SK-N-SH (cell line): ENCODE data around the gene SYNM. TPM values are rescaled to one million over a fixed set of nuclear protein-coding genes. Genes with fewer than 3 reads are reported as not detected.

Experiments
- CTCF ChIA-PET: fragments of 300-600, 350-600 bp; formaldehyde crosslinking; extraction: SDS; loops from one replicate; lab custom pipeline; 2021; lab: Yijun Ruan, JAX
- POLR2A ChIA-PET: fragments of 350-600 bp; sonication (Branson Sonifier 250); formaldehyde crosslinking; extraction: SDS; loops from one replicate; lab custom pipeline; 2020; ENCODE audit warnings: antibody characterized with exemption, inconsistent platforms; lab: Yijun Ruan, JAX
- DNase-seq: peaks from one replicate; pipeline ENCODE4 v3.0.0; 2012
- H2AFZ ChIP-seq: fragments of 200-600 bp; sonication (generic); 2 replicates; pipeline ENCODE4 v1.8.1; 2016; ENCODE audit warnings: antibody characterized with exemption, mild to moderate bottlenecking, low read depth
- H3F3A ChIP-seq: fragments of 200-600 bp; sonication (generic); replicated peaks from 2 replicates; pipeline ENCODE3; 2016; ENCODE audit warnings: antibody characterized with exemption, mild to moderate bottlenecking; ENCODE audit not compliant: insufficient read depth
- H3K27ac ChIP-seq, 2 experiments: fragments of 200-500 bp in 1 of 2; fragments of 200-600 bp in 1 of 2; sonication (Bioruptor generic) in 1 of 2; sonication (generic), shearing (Covaris generic) in 1 of 2; 2 replicates each; pipeline versions ENCODE4 v1.5.1 to v1.6.1; 2014 to 2016; ENCODE audit warnings: low read depth in 2 of 2, inconsistent platforms in 1 of 2, low read length in 1 of 2, mild to moderate bottlenecking in 1 of 2, mixed read lengths in 1 of 2
- H3K27me3 ChIP-seq: fragments of 200-600 bp; sonication (generic), shearing (Covaris generic); 2 replicates; pipeline ENCODE4 v1.6.1; 2016; ENCODE audit warnings: mixed run types; ENCODE audit not compliant: insufficient read depth
- H3K36me3 ChIP-seq, 2 experiments: fragments of 200-500 bp in 1 of 2; fragments of 200-600 bp in 1 of 2; sonication (Bioruptor generic) in 1 of 2; sonication (generic) in 1 of 2; replicated peaks in 1 of 2; 2 replicates each; pipeline versions ENCODE3 to v1.5.1; 2014 to 2016; ENCODE audit warnings: low read length in 1 of 2, mild to moderate bottlenecking in 1 of 2; ENCODE audit not compliant: insufficient read depth in 2 of 2, control insufficient read depth in 1 of 2
- H3K4me1 ChIP-seq, 2 experiments: fragments of 200-500 bp in 1 of 2; fragments of 200-600 bp in 1 of 2; sonication (Bioruptor generic) in 1 of 2; sonication (generic), shearing (Covaris generic) in 1 of 2; 2 replicates each; pipeline versions ENCODE4 v1.5.1 to v1.6.1; 2014 to 2016; ENCODE audit warnings: low read depth in 1 of 2, low read length in 1 of 2, mixed run types in 1 of 2; ENCODE audit not compliant: insufficient read depth in 2 of 2, control insufficient read depth in 1 of 2
- H3K4me2 ChIP-seq: fragments of 200-600 bp; sonication (generic), shearing (Covaris generic); 2 replicates; pipeline ENCODE4 v1.6.1; 2017; ENCODE audit warnings: mixed run types
- H3K4me3 ChIP-seq, 2 experiments: fragments of 200-500 bp in 1 of 2; fragments of 200-600 bp in 1 of 2; sonication (Bioruptor generic) in 1 of 2; sonication (generic), shearing (Covaris generic) in 1 of 2; 2 replicates each; pipeline versions ENCODE4 v1.5.1 to v1.8.1; 2014 to 2016; ENCODE audit warnings: low read depth in 2 of 2, inconsistent platforms in 1 of 2, low read length in 1 of 2, mild to moderate bottlenecking in 1 of 2, mixed read lengths in 1 of 2, moderate library complexity in 1 of 2
- H3K79me2 ChIP-seq: fragments of 200-600 bp; sonication (generic); 2 replicates; pipeline ENCODE4 v1.8.1; 2017; ENCODE audit warnings: mild to moderate bottlenecking; ENCODE audit not compliant: insufficient read depth
- H3K9ac ChIP-seq: fragments of 200-600 bp; sonication (generic); 2 replicates; pipeline ENCODE4 v1.6.1; 2017; ENCODE audit warnings: mixed run types
- H3K9me2 ChIP-seq: fragments of 200-600 bp; sonication (generic); 2 replicates; pipeline ENCODE4 v1.6.1; 2017; ENCODE audit warnings: mixed run types
- H3K9me3 ChIP-seq: fragments of 200-600 bp; sonication (generic); 2 replicates; pipeline ENCODE4 v1.6.1; 2017; ENCODE audit warnings: mixed run types, mild to moderate bottlenecking, moderate library complexity
- H4K20me1 ChIP-seq: fragments of 200-600 bp; sonication (generic); 2 replicates; pipeline ENCODE4 v1.6.1; 2017; ENCODE audit warnings: mild to moderate bottlenecking, mixed run types; ENCODE audit not compliant: insufficient read depth
- CHD2 ChIP-seq: fragments of 150-350 bp; IDR thresholded peaks from 2 replicates; pipeline ENCODE4 v1.6.1; 2018; ENCODE audit warnings: low read length; ENCODE audit not compliant: partially characterized antibody
- EP300 ChIP-seq, 2 experiments: IDR thresholded peaks; 2 replicates each; pipeline versions ENCODE4 v1.4.0 to v1.6.1; 2012; ENCODE audit warnings: borderline replicate concordance in 1 of 2, low read depth in 1 of 2, low read length in 1 of 2
- FOXJ3 ChIP-seq: sonication (generic); formaldehyde crosslinking; IDR thresholded peaks from 2 replicates; pipeline ENCODE4 v1.5.1; 2020; ENCODE audit warnings: mild to moderate bottlenecking, missing genetic modification reagents
- FOXM1 ChIP-seq: IDR thresholded peaks from 2 replicates; pipeline ENCODE4 v1.4.0; 2012; ENCODE audit warnings: low read depth, mild to moderate bottlenecking
- MEF2A ChIP-seq: IDR thresholded peaks from 2 replicates; pipeline ENCODE4 v1.4.0; 2012; ENCODE audit warnings: low read depth, borderline replicate concordance
- NFIC ChIP-seq: IDR thresholded peaks from 2 replicates; pipeline ENCODE4 v1.4.0; 2012; ENCODE audit warnings: borderline replicate concordance
- NRF1 ChIP-seq: IDR thresholded peaks from 2 replicates; pipeline ENCODE4 v1.6.1; 2012; ENCODE audit warnings: low read depth, mild to moderate bottlenecking, low read length
- RAD21 ChIP-seq: IDR thresholded peaks from 2 replicates; pipeline ENCODE4 v1.6.1; 2012; ENCODE audit warnings: mild to moderate bottlenecking, low read length
- RXRA ChIP-seq: IDR thresholded peaks from 2 replicates; pipeline ENCODE4 v1.4.0; 2012; ENCODE audit warnings: low read depth, mild to moderate bottlenecking, borderline replicate concordance
- SIN3A ChIP-seq: IDR thresholded peaks from 2 replicates; pipeline ENCODE4 v1.6.1; 2012; ENCODE audit warnings: low read depth, mild to moderate bottlenecking, low read length, moderate library complexity, borderline replicate concordance
- TAF1 ChIP-seq: IDR thresholded peaks from 2 replicates; pipeline ENCODE4 v1.6.1; 2012; ENCODE audit warnings: low read depth, mild to moderate bottlenecking, low read length, moderate library complexity, borderline replicate concordance
- YY1 ChIP-seq: IDR thresholded peaks from 2 replicates; pipeline ENCODE4 v1.4.0; 2012; ENCODE audit warnings: low read depth, mild to moderate bottlenecking
- WGBS: methylation state at CpG from one replicate; pipeline ENCODE4 v1.1.6; 2017; ENCODE audit warnings: low lambda C conversion rate; 5-methylcytosine and 5-hydroxymethylcytosine counted together
- polyA plus RNA-seq, 3 experiments: library from polyadenylated mRNA; depleted of rRNA; stranded (reverse); fragments of >200 nt; gene quantifications; 2 replicates each; pipeline ENCODE4 v1.2.3, GENCODE V29; 2012
- TF ChIP-seq, protein P1 (sequence below): fragments of 150-350 bp; IDR thresholded peaks from 2 replicates; pipeline ENCODE4 v1.6.1; 2017; ENCODE audit warnings: antibody characterized with exemption, low read length, low read depth, borderline replicate concordance
- TF ChIP-seq, protein P2 (sequence below): fragments of 200-600 bp; sonication (generic); IDR thresholded peaks from 2 replicates; pipeline ENCODE4 v1.6.1; 2017; ENCODE audit warnings: antibody characterized with exemption, mild to moderate bottlenecking, moderate library complexity
- TF ChIP-seq, protein P3 (sequence below): IDR thresholded peaks from 2 replicates; pipeline ENCODE4 v1.6.1; 2012; ENCODE audit warnings: mild to moderate bottlenecking, low read depth, low read length, moderate library complexity
- TF ChIP-seq, protein P4 (sequence below): IDR thresholded peaks from 2 replicates; pipeline ENCODE4 v1.4.0; 2012; ENCODE audit warnings: low read depth, borderline replicate concordance
- TF ChIP-seq, protein P5 (sequence below): IDR thresholded peaks from 2 replicates; pipeline ENCODE4 v1.4.0; 2012; ENCODE audit warnings: low read depth, borderline replicate concordance
- TF ChIP-seq, protein P6 (sequence below): IDR thresholded peaks from 2 replicates; pipeline ENCODE4; 2012

SYNM gene
- polyA plus RNA-seq, 1 of the 3 experiments (the other 2 are of a cell fraction), result 5.0 TPM

DNA sequence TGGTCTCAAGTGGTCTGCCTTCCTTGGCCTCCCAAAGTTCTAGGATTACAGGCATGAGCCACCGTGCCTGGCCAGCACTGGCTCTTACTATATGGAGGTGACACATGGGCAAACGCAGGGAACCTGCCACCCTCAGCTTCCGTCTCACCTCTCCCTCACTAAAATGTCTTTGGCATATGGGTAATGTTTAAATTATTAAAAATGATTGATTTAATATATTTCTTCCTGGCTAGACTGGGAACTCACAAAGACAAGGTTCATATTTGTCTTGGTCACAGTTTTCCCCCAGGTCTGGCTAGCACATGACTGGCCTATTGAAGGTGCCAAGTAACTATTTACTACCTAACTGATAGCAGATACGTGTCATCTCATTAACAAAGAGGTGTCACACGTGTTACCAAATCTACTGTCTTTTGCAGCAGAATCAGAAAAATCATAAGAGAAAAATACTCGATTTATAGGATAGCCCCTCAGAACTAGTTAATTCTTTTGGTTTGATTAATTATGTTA lies 48.2 kb downstream of the SYNM start (continued):
- no peak for TF ChIP-seq CHD2
- TF ChIP-seq, protein P1, sequence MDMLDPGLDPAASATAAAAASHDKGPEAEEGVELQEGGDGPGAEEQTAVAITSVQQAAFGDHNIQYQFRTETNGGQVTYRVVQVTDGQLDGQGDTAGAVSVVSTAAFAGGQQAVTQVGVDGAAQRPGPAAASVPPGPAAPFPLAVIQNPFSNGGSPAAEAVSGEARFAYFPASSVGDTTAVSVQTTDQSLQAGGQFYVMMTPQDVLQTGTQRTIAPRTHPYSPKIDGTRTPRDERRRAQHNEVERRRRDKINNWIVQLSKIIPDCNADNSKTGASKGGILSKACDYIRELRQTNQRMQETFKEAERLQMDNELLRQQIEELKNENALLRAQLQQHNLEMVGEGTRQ, result no peak
- TF ChIP-seq, protein P2, sequence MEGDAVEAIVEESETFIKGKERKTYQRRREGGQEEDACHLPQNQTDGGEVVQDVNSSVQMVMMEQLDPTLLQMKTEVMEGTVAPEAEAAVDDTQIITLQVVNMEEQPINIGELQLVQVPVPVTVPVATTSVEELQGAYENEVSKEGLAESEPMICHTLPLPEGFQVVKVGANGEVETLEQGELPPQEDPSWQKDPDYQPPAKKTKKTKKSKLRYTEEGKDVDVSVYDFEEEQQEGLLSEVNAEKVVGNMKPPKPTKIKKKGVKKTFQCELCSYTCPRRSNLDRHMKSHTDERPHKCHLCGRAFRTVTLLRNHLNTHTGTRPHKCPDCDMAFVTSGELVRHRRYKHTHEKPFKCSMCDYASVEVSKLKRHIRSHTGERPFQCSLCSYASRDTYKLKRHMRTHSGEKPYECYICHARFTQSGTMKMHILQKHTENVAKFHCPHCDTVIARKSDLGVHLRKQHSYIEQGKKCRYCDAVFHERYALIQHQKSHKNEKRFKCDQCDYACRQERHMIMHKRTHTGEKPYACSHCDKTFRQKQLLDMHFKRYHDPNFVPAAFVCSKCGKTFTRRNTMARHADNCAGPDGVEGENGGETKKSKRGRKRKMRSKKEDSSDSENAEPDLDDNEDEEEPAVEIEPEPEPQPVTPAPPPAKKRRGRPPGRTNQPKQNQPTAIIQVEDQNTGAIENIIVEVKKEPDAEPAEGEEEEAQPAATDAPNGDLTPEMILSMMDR, result no peak

DNA sequence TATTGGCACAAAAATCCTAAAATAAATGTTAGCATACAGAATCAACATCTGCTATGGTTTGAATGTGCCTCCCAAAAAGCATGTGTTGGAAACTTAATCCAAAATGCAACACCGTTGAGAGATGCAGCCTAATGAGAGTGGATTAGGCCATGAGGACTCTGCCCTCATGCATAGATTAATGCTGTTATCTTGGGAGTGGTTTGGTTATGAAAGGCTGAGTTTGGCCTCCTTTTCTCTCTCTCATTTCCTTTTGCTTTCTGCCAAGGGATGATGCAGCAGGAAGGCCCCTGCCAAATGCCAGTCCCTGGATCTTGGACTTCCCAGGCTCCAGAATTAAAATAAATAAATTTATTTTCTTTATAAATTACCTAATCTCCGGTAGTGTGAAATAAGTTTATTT lies 49.4 kb downstream of the SYNM start:
- no peak overlapping the region for H2AFZ ChIP-seq
- ChIA-PET POLR2A (no interaction called here), CTCF (no interaction called here)
- DNase-seq, result no peak
- no peak overlapping the region for H3K27ac ChIP-seq
- no peak overlapping the region for H3K4me2 ChIP-seq
- H3K27me3 ChIP-seq, result no peaks in the 10 kb centered on the region
- H3K9me3 ChIP-seq, result no peaks in the 10 kb centered on the region
- H3K4me3 ChIP-seq, result no peak overlapping the region
- H4K20me1 ChIP-seq, result no peaks in the 10 kb centered on the region
- peaks cover 0 to 6% of the 10 kb centered on the region in 2 experiments for H3K36me3 ChIP-seq
- no peaks in the 10 kb centered on the region for H3K79me2 ChIP-seq
- no peaks in the 10 kb centered on the region for H3K9me2 ChIP-seq
- H3K9ac ChIP-seq, result no peak overlapping the region
- peaks cover 5 to 8% of the 10 kb centered on the region in 2 experiments; a peak in 2 of 4 replicates for H3K4me1 ChIP-seq
- WGBS, result 61% methylated on average over 2 of the region's 2 CpGs
- no peaks in the 10 kb centered on the region for H3F3A ChIP-seq
- TF ChIP-seq FOXM1 (no peak), TAF1 (no peak), EP300 (IDR thresholded peaks at IDR 0.05; ENCODE audit: borderline replicate concordance in 1 of 2, low read depth in 1 of 2, low read length in 1 of 2) (no peak), MEF2A (no peak), FOXJ3 (CRISPR knock-in tag) (no peak), NRF1 (no peak), YY1 (no peak), SIN3A (no peak), NFIC (no peak), RXRA (no peak), RAD21 (no peak)
- TF ChIP-seq, protein P3, sequence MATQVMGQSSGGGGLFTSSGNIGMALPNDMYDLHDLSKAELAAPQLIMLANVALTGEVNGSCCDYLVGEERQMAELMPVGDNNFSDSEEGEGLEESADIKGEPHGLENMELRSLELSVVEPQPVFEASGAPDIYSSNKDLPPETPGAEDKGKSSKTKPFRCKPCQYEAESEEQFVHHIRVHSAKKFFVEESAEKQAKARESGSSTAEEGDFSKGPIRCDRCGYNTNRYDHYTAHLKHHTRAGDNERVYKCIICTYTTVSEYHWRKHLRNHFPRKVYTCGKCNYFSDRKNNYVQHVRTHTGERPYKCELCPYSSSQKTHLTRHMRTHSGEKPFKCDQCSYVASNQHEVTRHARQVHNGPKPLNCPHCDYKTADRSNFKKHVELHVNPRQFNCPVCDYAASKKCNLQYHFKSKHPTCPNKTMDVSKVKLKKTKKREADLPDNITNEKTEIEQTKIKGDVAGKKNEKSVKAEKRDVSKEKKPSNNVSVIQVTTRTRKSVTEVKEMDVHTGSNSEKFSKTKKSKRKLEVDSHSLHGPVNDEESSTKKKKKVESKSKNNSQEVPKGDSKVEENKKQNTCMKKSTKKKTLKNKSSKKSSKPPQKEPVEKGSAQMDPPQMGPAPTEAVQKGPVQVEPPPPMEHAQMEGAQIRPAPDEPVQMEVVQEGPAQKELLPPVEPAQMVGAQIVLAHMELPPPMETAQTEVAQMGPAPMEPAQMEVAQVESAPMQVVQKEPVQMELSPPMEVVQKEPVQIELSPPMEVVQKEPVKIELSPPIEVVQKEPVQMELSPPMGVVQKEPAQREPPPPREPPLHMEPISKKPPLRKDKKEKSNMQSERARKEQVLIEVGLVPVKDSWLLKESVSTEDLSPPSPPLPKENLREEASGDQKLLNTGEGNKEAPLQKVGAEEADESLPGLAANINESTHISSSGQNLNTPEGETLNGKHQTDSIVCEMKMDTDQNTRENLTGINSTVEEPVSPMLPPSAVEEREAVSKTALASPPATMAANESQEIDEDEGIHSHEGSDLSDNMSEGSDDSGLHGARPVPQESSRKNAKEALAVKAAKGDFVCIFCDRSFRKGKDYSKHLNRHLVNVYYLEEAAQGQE, result no peak
- TF ChIP-seq, protein P4, sequence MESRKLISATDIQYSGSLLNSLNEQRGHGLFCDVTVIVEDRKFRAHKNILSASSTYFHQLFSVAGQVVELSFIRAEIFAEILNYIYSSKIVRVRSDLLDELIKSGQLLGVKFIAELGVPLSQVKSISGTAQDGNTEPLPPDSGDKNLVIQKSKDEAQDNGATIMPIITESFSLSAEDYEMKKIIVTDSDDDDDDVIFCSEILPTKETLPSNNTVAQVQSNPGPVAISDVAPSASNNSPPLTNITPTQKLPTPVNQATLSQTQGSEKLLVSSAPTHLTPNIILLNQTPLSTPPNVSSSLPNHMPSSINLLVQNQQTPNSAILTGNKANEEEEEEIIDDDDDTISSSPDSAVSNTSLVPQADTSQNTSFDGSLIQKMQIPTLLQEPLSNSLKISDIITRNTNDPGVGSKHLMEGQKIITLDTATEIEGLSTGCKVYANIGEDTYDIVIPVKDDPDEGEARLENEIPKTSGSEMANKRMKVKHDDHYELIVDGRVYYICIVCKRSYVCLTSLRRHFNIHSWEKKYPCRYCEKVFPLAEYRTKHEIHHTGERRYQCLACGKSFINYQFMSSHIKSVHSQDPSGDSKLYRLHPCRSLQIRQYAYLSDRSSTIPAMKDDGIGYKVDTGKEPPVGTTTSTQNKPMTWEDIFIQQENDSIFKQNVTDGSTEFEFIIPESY, result no peak
- TF ChIP-seq, protein P5, sequence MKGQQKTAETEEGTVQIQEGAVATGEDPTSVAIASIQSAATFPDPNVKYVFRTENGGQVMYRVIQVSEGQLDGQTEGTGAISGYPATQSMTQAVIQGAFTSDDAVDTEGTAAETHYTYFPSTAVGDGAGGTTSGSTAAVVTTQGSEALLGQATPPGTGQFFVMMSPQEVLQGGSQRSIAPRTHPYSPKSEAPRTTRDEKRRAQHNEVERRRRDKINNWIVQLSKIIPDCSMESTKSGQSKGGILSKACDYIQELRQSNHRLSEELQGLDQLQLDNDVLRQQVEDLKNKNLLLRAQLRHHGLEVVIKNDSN, result no peak
- TF ChIP-seq, protein P2, result no peak
- TF ChIP-seq, protein P6, sequence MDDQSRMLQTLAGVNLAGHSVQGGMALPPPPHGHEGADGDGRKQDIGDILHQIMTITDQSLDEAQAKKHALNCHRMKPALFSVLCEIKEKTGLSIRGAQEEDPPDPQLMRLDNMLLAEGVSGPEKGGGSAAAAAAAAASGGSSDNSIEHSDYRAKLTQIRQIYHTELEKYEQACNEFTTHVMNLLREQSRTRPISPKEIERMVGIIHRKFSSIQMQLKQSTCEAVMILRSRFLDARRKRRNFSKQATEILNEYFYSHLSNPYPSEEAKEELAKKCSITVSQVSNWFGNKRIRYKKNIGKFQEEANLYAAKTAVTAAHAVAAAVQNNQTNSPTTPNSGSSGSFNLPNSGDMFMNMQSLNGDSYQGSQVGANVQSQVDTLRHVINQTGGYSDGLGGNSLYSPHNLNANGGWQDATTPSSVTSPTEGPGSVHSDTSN, result no peak
